Subcutaneous preadipocyte (primary cell): ENCODE results near the gene XRRA1. TPM values are rescaled to one million over a fixed set of nuclear protein-coding genes. Genes with fewer than 3 reads are reported as not detected.

ENCODE experiments used
- small RNA-seq: library from RNA; depleted of rRNA; stranded (forward); fragments of <200 nt; gene quantifications from one replicate; pipeline ENCODE3, GENCODE V24; 2012
- total RNA-seq: library from RNA; depleted of rRNA; stranded (reverse); fragments of >200 nt; gene quantifications from 2 replicates; pipeline ENCODE4 v1.2.3, GENCODE V29; 2012

The XRRA1 gene, protein sequence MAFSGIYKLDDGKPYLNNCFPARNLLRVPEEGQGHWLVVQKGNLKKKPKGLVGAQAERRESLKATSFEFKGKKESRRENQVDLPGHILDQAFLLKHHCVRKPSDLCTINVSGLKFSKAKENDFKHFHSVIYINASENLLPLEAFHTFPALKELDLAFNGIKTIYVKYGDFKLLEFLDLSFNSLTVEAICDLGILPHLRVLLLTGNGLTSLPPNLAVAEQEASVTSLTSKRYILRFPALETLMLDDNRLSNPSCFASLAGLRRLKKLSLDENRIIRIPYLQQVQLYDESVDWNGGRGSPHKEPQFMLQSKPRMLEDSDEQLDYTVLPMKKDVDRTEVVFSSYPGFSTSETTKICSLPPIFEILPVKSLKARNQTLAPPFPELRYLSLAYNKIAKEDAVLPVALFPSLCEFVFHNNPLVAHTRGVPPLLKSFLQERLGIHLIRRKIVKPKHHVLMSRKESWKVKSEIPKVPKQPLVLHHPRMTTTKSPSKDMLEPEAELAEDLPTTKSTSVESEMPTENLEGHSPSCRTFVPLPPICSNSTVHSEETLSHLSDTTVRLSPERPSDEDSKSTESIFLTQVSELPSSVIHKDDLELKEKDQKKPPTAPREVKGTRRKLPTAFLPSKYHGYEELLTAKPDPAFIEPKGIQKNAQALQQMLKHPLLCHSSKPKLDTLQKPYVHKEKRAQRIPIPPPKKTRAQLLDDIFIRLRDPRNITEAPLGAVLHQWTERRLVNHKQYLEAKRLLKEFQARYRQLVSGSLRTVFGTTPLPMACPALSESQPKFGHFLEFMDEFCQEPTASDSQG
- 7.0 and 23.3 TPM in 2 replicates for total RNA-seq

GRCh38 chr11:74948898-74949752 lies at the start of gene XRRA1, which contains the start of gene SPCS2:
XRRA1 (minus strand) TSS chr11:74949091; CDS start chr11:74940878, 8,213 bp downstream.
SPCS2 (plus strand) TSS chr11:74949266; CDS start chr11:74949286, 20 bp downstream.

DNA sequence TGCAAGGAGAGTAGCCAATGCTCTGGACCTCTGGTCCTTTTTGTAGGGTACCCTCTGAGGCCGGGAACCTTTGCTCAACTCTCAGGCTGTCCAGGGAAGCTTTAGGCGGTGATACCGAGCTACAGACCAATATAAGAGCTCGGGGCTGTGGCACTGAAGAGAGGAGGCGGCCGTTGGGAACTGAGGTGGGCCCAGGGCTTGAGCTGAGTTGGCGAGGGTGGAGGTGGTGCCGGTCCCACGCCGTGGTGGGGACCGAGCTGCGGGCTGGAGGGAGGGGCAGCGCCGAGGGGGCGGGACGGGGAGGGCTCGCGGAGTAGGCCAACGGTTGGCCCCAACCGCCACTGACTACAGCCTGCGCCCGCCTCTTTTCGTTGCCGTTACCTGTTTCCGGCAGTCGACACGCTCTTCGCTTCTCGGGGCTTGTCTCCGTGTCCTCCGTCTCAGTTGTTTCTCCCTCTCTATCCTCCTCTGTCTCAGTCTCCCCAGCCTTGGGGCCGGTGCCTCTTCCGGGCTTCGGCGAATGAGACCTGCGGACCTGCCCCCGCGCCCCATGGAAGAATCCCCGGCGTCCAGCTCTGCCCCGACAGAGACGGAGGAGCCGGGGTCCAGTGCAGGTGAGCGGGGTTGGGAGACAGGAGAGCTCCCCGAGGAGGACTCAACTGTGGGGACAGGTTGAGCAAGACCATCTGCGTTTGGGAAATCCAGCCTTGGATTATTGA lies 39.8 kb upstream of the XRRA1 start, which contains the start of gene NEU3:
NEU3 (plus strand) TSS at position 393 of the 719 bp plus-strand sequence; CDS start at position 521, 128 bp downstream.

Small RNA genes within 50 kb of the gene (small RNA-seq; reads per million reads assigned to genes)
- gene RN7SL239P (not detected), gene RNU6-216P (not detected)

Other genes with a start within 250 kb of the XRRA1 start
- not detected in 2 replicates for gene CHRDL2, start 217.7 kb downstream of the XRRA1 start, total RNA-seq
- gene RNF169, start 200.2 kb downstream of the XRRA1 start, total RNA-seq = 19.5 and 29.1 TPM in 2 replicates
- 31.6 and 38.9 TPM in 2 replicates for gene SPCS2, start 175 bp upstream of the XRRA1 start, total RNA-seq
- gene NEU3, start 39.8 kb upstream of the XRRA1 start, total RNA-seq = 5.9 and 8.8 TPM in 2 replicates
- gene OR2AT4, start 147.8 kb upstream of the XRRA1 start, total RNA-seq = not detected in 2 replicates
- gene SLCO2B1, start 202.0 kb upstream of the XRRA1 start, total RNA-seq = 0.59 TPM in 1 of 2 replicates, not detected in the other